Ovary (tissue), 3 donors: ENCODE data around the gene EIF3L.

ENCODE experiments used
- EP300 ChIP-seq: sonication (generic); formaldehyde crosslinking; IDR thresholded peaks from one replicate; pipeline ENCODE4 v1.6.1; 2017; ENCODE audit warnings: antibody characterized with exemption
- POLR2A ChIP-seq: fragments of 450-650 bp; IDR thresholded peaks from one replicate; pipeline ENCODE4 v1.6.1; 2017; ENCODE audit warnings: antibody characterized with exemption, mild to moderate bottlenecking, moderate library complexity
- TF ChIP-seq, protein P1 (sequence below), 3 donors: fragments of 450-650 bp in 2 of 3; fragments of 200-600 bp in 1 of 3; IDR thresholded peaks; one replicate each; pipeline versions ENCODE4 v1.5.1 to v1.8.0; 2016 to 2022; ENCODE audit warnings: antibody characterized with exemption in 3 of 3, mild to moderate bottlenecking in 1 of 3
- donor health status: DM: no; HTN: no; CAD: no.

DNA sequence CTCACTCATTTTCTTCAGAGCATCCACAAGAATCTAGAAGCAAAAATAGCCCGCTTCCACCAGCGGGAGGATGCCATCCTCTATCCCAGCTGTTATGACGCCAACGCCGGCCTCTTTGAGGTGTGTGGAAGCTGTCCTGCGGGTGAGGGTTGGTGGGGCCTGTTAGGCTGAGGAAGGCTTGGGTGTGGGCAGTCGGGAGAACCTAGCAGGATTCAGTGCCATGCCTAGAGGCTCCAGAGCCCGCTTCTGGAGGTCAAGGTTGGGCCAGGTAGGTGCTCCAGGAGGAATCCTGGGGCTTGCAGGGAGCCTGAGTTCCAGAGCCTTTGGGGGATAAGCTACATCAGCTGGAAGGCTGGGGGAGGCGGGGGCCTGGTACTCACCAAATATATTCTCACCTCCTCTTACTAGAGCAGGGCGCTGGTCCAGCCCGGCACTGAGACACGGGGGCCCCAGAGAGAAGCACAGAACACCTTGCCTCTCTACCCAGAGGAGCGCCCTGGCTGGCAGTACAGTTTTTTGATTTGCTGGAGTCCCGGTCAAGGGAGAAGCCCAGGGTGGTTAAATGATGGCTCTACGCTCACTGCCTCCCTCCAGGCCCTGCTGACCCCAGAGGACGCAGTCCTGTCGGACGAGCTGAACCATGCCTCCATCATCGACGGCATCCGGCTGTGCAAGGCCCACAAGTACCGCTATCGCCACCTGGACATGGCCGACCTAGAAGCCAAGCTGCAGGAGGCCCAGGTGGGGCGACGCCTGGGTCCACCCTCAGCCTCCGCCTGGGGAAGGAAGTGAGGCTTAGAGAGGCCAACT is 36.1 kb upstream of the EIF3L start:
- TF ChIP-seq, protein P1, sequence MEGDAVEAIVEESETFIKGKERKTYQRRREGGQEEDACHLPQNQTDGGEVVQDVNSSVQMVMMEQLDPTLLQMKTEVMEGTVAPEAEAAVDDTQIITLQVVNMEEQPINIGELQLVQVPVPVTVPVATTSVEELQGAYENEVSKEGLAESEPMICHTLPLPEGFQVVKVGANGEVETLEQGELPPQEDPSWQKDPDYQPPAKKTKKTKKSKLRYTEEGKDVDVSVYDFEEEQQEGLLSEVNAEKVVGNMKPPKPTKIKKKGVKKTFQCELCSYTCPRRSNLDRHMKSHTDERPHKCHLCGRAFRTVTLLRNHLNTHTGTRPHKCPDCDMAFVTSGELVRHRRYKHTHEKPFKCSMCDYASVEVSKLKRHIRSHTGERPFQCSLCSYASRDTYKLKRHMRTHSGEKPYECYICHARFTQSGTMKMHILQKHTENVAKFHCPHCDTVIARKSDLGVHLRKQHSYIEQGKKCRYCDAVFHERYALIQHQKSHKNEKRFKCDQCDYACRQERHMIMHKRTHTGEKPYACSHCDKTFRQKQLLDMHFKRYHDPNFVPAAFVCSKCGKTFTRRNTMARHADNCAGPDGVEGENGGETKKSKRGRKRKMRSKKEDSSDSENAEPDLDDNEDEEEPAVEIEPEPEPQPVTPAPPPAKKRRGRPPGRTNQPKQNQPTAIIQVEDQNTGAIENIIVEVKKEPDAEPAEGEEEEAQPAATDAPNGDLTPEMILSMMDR (IDR thresholded peaks at IDR 0.05) = no peak
- TF ChIP-seq EP300 = no peak
- TF ChIP-seq POLR2A = no peak
